Ovary (tissue), 9 donors: ENCODE results near the gene RALA. TPM values are rescaled to one million over a fixed set of nuclear protein-coding genes. Genes with fewer than 3 reads are reported as not detected.

Experiments
- DNase-seq, 5 donors: peaks; one replicate each; pipeline ENCODE4 v3.0.0-alpha.2; 2019 to 2020
- H3K27ac ChIP-seq, 2 donors: fragments of 200-600 bp; one replicate each; pipeline versions ENCODE4 v1.5.1 to v1.8.0; 2019 to 2022
- H3K27me3 ChIP-seq: fragments of 200-600 bp; one replicate; pipeline ENCODE4 v1.8.0; 2022
- H3K36me3 ChIP-seq: fragments of 200-600 bp; sonication (generic); one replicate; pipeline ENCODE4 v1.5.1; 2019
- H3K4me1 ChIP-seq: one replicate; pipeline ENCODE4 v1.8.1; 2013; ENCODE audit warnings: mild to moderate bottlenecking, moderate library complexity; ENCODE audit not compliant: insufficient read depth
- H3K4me3 ChIP-seq: fragments of 200-600 bp; sonication (generic); one replicate; pipeline ENCODE4 v1.5.1; 2017
- H3K9me3 ChIP-seq, 2 donors: fragments of 200-600 bp in 1 of 2; sonication (generic) in 1 of 2; one replicate each; pipeline versions ENCODE4 v1.5.1 to v1.8.1; 2013 to 2019; ENCODE audit warnings: mild to moderate bottlenecking in 1 of 2, moderate library complexity in 1 of 2
- EP300 ChIP-seq: sonication (generic); formaldehyde crosslinking; IDR thresholded peaks from one replicate; pipeline ENCODE4 v1.6.1; 2017; ENCODE audit warnings: antibody characterized with exemption
- POLR2A ChIP-seq: fragments of 450-650 bp; IDR thresholded peaks from one replicate; pipeline ENCODE4 v1.6.1; 2017; ENCODE audit warnings: antibody characterized with exemption, mild to moderate bottlenecking, moderate library complexity
- WGBS, 3 donors: extraction: QIAGEN DNeasy Blood & Tissue Kit in 1 of 3; methylation state at CpG; one replicate each; pipeline versions ENCODE4 v1.1.5 to v1.1.7; 2013 to 2017; 5-methylcytosine and 5-hydroxymethylcytosine counted together
- intact Hi-C, 4 donors: fragments of 100-400 bp; cut with DNase I; formaldehyde crosslinking; loops; one replicate each; pipeline versions ENCODE4 v1.11.0 to v1.15.1; 2022 to 2023
- polyA plus RNA-seq, 2 donors: library from polyadenylated mRNA; stranded (reverse); fragments of 200-250 nt in 1 of 2; fragments of 350-450 nt in 1 of 2; fragmentation: Illumina TruSeq in 1 of 2; extraction: RNeasy Lipid Tissue Mini Kit (QIAGEN cat#74804) in 1 of 2; gene quantifications; one replicate each; pipeline ENCODE4 v1.2.3, GENCODE V29; 2013 to 2014
- total RNA-seq, 7 donors: library from RNA; depleted of rRNA in 2 of 7; stranded (reverse); fragments of >200 nt in 2 of 7; fragmentation: NEBNext Ultra II Directional in 3 of 7; extraction: Animal tissue kit (Norgen Biotek cat#: 25700) in 3 of 7; gene quantifications; one replicate each; pipeline versions ENCODE4 v1.1.0 to v1.2.4, GENCODE V29; 2016 to 2023
- TF ChIP-seq, protein P1 (sequence below), 3 donors: fragments of 450-650 bp in 2 of 3; fragments of 200-600 bp in 1 of 3; IDR thresholded peaks; one replicate each; pipeline versions ENCODE4 v1.5.1 to v1.8.0; 2016 to 2022; ENCODE audit warnings: antibody characterized with exemption in 3 of 3, mild to moderate bottlenecking in 1 of 3
- donor health status: DM: no; HTN: no; CAD: no; lungs with moderate emphysema.
- donor health status: DM: no; HTN: no; CAD: no.
- donor health status: Bipolar disorder and iron deficiency.
- donor health status: DM: yes; HTN: yes; CAD: no.
- donor health status: DM: no; HTN: no; CAD: no.
- donor health status: DM: yes; HTN: yes; CAD: no.

The RALA gene
- total and polyA plus RNA-seq, 9 donors: 13.9 to 32.9 (median 25.2) TPM

DNA sequence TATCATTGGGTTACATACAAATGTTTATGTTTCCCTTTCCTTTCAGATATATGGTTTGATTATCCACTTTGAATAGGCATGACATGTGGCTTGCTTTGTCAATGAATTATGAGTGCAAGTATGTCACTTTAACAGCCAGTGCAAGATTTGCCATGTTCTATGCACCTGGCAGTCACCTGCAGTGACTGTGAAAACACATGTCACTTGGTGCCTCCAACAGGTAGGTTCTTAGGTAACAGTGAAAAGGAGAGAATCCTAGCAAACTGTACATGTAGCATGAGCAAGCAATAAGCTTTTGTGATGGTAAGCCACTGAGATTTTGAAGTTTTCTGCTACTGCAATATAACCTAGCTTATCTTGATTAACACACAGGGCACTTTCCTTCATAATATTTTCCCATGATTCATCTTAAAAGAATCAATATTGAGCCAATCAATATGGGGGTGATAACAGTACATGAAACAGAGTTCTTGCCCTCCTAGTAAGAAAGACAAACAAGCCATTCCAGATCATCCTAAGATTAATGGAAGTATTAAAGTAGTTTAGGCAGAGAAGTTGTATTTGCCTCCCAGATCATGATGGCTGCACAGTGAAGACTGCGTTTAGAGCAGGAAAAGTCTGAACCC, 7.9 kb upstream of the RALA start:
- 65 to 79% (median 68%) methylated on average over 1 of the region's 1 CpG for WGBS, 3 donors
- intact Hi-C loops: no loop called here

DNA sequence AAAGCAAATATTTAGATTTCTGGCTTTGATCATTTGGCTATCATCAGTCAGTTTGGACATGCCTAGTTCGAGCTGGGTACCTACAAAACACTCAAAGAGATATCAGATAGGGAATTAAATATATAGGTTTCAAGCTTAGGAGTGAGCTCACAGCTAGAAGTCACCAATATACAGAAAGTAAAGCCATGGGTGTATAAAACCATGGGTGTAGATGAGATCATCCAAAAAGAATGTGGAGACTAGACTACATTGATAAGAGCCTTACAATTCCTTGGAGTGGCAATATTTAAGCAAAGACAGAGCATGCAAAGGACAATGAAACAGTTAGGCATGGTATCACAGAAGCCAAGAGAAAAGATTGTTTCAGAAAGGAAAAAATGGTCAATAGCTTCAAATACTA, 7.2 kb upstream of the RALA start:
- no peaks in the 10 kb centered on the region for H3K9me3 ChIP-seq
- no peaks in the 10 kb centered on the region for H3K4me1 ChIP-seq
- no peak overlapping the region for H3K27ac ChIP-seq
- no peak for DNase-seq
- intact Hi-C loops: no loop called here
- H3K36me3 ChIP-seq: no peaks in the 10 kb centered on the region
- WGBS, 3 donors: 51 to 69% (median 56%) methylated on average over 1 of the region's 1 CpG
- no peaks in the 10 kb centered on the region for H3K27me3 ChIP-seq
- H3K4me3 ChIP-seq: no peak overlapping the region
- TF ChIP-seq POLR2A: no peak
- TF ChIP-seq EP300: no peak
- TF ChIP-seq, protein P1, sequence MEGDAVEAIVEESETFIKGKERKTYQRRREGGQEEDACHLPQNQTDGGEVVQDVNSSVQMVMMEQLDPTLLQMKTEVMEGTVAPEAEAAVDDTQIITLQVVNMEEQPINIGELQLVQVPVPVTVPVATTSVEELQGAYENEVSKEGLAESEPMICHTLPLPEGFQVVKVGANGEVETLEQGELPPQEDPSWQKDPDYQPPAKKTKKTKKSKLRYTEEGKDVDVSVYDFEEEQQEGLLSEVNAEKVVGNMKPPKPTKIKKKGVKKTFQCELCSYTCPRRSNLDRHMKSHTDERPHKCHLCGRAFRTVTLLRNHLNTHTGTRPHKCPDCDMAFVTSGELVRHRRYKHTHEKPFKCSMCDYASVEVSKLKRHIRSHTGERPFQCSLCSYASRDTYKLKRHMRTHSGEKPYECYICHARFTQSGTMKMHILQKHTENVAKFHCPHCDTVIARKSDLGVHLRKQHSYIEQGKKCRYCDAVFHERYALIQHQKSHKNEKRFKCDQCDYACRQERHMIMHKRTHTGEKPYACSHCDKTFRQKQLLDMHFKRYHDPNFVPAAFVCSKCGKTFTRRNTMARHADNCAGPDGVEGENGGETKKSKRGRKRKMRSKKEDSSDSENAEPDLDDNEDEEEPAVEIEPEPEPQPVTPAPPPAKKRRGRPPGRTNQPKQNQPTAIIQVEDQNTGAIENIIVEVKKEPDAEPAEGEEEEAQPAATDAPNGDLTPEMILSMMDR (IDR thresholded peaks at IDR 0.05): no peak

More for the DNA sequence above, 7.9 kb upstream of the RALA start:
- H3K27me3 ChIP-seq: no peaks in the 10 kb centered on the region
- TF ChIP-seq POLR2A (no peak), EP300 (no peak)
- TF ChIP-seq, protein P1 (IDR thresholded peaks at IDR 0.05): no peak
- H3K4me3 ChIP-seq: no peak overlapping the region
- no peak overlapping the region for H3K27ac ChIP-seq
- DNase-seq: no peak
- H3K36me3 ChIP-seq: no peaks in the 10 kb centered on the region
- H3K9me3 ChIP-seq: no peaks in the 10 kb centered on the region
- H3K4me1 ChIP-seq: no peaks in the 10 kb centered on the region

DNA sequence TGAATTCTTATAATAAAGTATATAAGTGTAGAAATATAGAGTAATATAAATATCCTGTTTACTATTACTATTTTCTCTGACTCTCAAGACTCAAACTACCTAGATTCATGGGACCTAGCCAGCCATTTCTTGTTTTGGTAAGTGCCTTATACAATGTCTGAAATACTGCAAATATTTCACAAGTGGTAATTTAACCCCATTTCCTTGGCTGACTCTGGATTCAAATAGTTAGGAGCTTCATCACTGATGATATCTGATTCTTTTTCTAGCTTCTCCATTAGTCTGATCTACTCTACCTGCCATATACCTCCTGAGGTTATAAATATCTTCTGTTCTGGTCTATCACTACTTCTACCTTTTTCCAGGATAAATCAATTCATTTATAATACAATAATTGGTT, 6.4 kb upstream of the RALA start:
- Histone ChIP-seq H3K9me3 (no peaks in the 10 kb centered on the region), H3K27me3 (no peaks in the 10 kb centered on the region), H3K4me3 (no peak overlapping the region), H3K4me1 (peaks cover 1% of the 10 kb centered on the region), H3K27ac (no peak overlapping the region), H3K36me3 (no peaks in the 10 kb centered on the region)
- intact Hi-C loops: no loop called here
- DNase-seq: no peak
- TF ChIP-seq EP300: no peak
- no peak for TF ChIP-seq POLR2A
- TF ChIP-seq, protein P1 (IDR thresholded peaks at IDR 0.05): no peak

DNA sequence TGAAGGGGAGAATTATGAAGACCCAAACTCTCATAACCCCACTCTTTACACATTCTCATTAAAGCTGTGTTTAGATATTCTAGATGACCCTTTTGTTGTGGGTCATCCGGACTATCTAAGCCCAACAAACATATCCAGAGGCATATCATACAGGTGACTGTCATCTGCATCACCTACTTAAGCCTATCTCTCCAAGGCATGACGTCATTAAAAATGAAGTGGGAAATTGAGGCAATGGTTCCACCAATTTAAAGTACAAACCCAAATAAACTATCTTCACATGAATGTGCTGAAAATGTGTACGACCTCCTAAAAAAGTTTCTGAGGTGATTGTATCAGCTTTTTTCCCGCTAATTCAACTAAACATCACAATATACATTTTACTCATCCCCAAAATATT, 4.5 kb upstream of the RALA start:
- WGBS, 3 donors: 78 to 86% (median 81%) methylated on average over 4 of the region's 4 CpGs
- TF ChIP-seq POLR2A (no peak), EP300 (no peak)
- TF ChIP-seq, protein P1 (IDR thresholded peaks at IDR 0.05): no peak
- Histone ChIP-seq H3K4me3 (no peak overlapping the region), H3K9me3 (no peaks in the 10 kb centered on the region), H3K36me3 (no peaks in the 10 kb centered on the region), H3K27me3 (no peaks in the 10 kb centered on the region), H3K27ac (no peak overlapping the region), H3K4me1 (peaks cover 7% of the 10 kb centered on the region)
- intact Hi-C loops: no loop called here
- DNase-seq: no peak
